Stimulated activated CD4-positive, alpha-beta T cell treated with anti-CD3 and anti-CD28 coated beads, Interleukin-2, amount 100 ng/mL, for 48 hours (primary cell): Measurements from ENCODE around the gene KRT80.
A peak's percentile ranks its signal among the peaks of the same experiment; 100 is the strongest.

Experiments
- DNase-seq, 2 donors: peaks; one replicate each; pipeline ENCODE4 v3.0.0-alpha.2; 2020

KRT80 gene

DNA sequence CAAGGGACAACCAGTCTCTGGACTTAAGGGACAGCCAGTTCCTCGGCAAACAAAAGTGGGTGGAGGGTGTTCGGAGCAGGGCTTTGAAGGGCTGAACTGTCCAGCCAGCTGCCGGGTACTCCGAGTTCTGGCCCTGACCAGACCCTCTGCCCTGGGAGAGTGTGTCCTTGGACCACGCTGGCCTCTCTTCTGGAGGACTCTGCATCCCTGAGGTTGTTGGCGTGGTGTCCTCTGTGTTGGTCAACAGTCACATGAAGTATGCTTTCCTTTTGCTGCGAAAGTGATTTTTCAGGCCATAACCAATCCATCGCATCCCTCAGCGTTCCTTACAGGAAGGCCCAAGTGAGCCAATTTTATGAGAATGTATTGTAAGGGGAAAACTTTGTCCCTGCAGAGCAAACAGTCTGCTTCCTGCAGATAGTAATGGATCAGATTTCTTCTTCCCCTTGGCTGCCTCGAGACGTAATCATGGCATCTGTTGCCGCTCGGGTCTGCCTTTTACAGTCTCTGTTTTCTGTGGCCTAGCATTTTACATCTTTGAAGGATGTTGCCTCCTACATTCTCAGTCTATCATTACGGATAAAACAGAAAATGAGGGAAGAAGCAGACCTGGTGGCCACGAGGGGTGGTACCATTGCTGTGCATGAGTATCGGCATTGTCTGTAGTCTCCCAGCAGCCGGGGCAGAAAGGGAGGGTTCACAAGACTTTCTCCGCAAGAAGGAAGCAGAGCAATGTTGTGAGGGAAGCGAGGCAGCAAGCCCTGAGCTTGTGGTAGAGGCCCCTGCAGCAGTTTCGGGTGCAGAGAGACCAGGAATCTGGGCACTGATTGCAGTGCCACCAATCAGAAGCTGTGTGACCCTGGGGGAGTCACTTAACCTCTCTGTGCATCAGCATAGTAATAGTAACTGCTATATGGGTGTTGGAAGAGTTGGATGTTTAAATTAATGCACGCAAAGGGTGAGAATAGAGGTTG lies 64.9 kb downstream of the KRT80 start:
- DNase-seq: no peak

DNA sequence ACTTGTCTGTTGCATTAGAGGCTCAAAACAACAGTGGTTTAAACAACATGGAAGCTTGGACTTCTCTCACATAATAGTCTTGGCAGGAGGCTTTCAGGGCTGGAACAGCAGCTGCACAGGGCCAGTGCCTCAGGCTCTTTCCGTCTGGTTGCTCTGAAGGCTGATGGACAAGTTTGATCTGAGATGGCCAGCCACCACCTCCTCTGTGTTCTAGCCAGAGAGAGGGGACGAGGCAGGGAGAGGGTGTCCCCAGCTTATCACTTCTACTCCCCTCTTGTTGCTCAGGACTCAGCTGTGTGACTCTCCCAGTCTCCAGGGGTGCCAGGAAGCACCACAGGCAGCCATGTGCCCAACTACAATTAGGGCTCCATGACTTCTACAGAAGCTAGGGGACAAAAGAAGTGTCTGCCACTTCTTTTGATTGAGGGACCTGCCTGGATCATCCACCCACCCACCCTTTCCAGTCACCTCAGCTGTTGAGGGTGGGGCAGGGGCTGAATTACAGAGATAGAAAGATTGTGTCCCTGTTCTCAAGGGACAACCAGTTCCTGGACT lies 65.7 kb downstream of the KRT80 start:
- no peak for DNase-seq

DNA sequence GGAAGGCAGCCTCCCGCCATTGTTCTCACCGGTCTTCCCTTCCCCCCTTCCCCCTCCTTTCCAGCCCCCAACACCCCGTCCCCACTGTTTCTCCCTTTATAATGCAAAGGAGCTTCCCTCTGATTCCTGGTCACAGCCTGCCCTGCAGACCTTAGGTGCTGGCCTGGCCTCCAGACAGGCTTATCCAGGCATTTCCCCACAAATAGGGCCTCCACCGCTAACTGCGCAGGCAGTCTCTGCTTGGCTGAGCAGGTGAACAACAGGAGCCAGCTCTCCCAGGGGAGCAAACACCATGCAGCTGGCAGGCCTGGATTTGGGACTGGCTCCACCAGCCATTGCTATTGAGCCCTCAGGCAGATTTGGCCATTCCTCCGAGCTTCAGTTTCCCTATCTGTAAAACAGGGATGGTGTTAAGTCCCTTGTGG lies 66.3 kb downstream of the KRT80 start:
- no peak for DNase-seq

DNA sequence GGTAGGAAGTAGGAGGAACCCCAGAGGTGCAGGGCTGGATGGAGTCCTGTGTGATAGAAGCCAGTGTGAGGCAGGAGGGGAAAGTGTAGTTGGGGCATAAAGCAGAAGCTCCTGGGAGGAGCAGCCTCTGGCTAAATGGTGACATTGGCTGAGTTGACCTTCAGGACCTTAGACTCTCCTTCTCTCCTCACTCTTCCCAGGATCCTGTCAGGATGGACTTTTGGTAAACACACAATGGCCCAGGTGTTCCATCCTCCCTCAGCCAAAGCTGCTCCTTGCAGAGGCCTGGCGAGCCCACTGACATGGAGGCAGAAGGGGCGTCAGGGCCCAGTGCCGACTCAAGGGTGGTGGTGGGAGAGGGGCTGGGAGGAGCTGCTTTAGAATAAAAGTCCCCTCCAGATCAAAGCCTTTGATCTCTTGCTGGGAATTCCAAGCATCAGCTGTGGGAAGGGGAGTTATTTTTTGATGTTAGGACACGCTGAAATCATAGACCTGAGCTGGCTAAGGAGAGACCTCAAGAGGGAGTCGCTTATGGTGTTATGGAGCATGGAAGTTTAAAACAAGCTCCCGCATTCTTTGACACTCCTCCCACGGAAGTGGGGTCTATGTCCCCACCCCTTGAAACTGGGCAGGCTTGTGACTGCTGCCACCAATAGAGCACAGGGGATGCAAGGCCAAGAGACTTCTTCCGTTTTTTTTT lies 68.2 kb downstream of the KRT80 start:
- DNase-seq: no peak

DNA sequence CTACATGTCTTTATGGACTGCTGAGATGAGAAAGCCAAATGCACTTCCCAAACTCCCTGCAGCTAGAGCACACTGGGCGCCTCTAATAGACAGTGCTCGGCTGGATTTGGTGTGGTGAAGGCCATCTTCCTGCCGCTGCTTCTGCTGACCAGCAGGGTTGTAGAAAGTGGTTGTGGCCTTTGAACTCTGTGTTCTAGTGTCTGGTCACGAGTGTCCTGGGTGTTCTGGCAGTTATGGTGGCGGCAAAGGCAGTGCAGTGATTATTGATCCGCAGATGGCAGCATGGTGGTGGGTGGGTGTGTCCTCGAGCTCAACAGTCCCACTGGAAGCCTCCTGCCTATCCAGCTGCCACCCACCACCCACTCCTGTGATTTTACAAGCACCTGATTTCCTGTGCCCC lies 68.9 kb downstream of the KRT80 start:
- DNase-seq: no peak

DNA sequence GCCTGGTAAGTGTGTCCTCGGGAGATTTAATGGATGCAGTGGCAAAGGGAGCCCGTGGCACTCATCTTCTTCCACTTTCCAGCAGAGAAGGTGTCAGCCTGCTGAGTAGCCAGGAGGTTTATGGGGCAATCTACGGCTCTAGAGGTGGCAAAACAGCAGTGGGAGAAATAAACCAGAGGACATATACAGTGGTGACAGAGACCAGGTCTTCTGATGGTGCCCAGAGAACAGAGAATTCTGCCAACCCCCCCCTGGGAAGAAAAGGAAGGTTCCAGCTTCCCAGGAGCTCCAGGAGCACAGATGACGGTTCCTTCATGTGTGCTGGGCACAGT lies 69.3 kb downstream of the KRT80 start:
- no peak for DNase-seq

DNA sequence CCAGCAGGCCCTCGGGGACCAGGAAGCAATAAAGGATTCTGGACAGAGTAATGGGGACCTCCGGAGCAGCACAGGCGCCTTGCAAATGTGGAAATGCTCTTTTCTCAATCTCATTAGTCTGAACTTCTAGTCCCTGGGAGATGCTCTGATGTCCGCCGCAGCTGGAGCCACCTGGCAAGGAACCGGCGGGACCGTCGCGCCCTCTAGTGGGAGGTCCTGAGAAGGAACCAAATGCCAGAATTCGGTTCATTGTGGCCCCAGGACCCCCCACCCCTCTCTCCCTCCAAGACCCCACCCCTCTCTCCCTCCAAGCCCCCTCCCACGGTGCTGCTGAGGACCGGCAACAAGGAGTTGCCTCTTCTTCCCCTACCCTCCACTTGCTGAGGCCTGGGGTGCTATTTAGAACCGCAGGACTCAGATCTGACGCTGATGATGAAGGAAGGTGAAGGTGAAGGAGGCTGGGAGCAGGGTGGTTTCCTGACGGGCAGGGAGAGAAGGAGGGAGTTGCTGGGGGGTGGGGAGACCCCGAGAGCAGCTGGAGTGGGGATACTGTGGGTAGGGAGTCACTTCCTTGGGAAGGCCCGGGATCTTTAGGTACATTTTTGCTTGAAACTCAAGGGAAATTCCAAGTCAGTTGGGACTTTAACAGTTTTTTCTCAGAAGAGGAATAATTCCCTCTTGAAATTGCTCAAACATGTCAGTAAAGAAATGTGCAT lies 69.8 kb downstream of the KRT80 start:
- peak; percentile 68 to 69 for DNase-seq

DNA sequence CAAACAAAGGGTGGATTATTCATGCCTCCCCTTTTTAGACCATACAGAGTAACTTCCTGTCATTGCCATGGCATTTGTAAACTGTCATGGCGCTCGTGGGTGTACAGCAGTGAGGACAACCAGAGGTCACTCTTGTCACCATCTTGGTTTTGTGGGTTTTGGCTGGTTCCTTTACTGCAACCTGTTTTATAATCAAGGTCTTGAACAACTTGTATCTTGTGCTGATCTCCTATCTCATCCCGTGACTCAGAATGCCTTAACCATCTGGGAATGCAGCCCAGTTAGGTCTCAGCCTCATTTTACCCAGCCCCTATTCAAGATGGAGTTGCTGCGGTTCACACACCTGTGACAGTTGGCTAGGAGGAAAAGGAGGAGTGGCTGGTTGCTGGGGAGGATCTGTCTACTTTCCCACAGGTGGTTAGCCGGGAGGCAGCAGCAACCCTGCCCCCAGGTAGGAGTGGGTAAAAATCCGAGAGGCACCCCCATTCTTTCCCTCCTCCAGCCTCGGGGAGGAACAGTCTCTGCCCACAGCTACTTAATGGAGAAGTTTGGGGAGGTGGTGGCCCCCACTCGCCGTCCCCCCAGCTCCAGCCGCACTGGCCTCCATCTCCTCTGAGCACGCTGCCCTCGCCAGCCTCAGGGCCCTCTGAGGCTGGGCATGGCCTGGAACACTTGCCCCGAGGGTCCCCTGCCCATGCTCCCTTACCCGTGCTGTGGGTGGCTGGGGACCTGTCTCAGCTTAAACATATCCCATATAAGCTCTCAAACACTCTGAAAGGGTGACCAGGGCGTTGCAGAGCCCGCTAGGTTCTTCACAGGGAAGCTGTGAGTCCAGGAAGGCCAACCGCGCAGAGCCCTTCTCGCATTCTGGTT lies 70.6 kb downstream of the KRT80 start:
- no peak for DNase-seq

DNA sequence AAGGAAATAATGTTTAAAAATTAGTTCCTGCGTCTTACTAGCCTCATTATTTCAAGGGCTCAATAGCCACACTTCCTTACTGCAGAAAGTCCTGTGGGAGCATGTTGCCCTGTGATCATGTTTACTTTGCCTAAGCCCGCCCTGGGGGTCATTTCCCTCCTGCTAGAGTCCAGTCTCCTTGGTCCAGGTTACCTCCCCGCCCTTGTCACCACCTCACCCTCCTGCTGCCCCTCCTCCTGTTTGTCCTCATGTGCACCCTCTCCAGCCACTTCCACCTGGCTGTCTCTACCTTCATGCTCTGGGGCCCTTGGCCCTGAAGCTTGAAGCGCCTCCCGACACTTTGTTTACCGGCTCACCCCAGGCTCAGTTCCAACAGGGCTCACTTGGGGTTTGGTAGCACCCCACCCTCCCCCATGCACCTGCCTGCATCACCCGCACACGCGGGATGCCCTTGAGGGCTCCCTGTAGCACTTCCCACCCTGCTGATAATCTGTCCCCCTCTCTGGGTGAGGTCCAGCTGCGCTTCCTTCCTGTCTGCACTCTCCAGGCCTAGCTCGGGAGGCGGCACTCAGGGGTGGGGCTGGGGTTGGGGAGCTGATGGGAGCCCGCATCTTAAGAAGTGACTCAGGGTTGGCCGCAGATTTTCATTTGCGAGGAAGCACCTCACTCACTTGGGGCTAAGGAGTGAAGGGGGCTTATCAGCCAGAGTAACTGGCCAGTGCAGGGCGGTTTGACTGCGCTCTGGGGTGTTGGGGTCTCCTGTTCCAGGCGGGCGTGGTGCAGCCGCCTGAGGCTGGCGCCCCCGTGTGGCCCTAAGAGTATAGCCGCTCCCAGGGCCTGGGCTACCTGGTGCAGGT lies 72.2 kb downstream of the KRT80 start:
- DNase-seq: peak in 1 of 2 donors; percentile 37
